Muscle layer of colon (tissue), 2 donors: ENCODE measurements around the gene PRKAG2.
A peak's percentile ranks its signal among the peaks of the same experiment; 100 is the strongest.

Experiments
- H3K27ac ChIP-seq: one replicate; pipeline ENCODE4 v1.7.0; 2013; ENCODE audit warnings: low read depth, mild to moderate bottlenecking, low read length, moderate library complexity
- H3K27me3 ChIP-seq, 2 donors: one replicate each; pipeline ENCODE4 v1.7.0; 2013; ENCODE audit warnings: low read length in 2 of 2, mild to moderate bottlenecking in 2 of 2; ENCODE audit not compliant: insufficient read depth in 2 of 2, control insufficient read depth in 1 of 2
- H3K36me3 ChIP-seq: one replicate; pipeline ENCODE4 v1.7.0; 2013; ENCODE audit warnings: mild to moderate bottlenecking, low read length; ENCODE audit not compliant: insufficient read depth
- H3K4me1 ChIP-seq: one replicate; pipeline ENCODE4 v1.7.0; 2013; ENCODE audit warnings: mild to moderate bottlenecking, low read length; ENCODE audit not compliant: insufficient read depth
- H3K4me3 ChIP-seq, 2 donors: one replicate each; pipeline ENCODE4 v1.7.0; 2013; ENCODE audit warnings: low read length in 2 of 2, low read depth in 1 of 2, mild to moderate bottlenecking in 1 of 2, moderate library complexity in 1 of 2
- H3K9ac ChIP-seq: one replicate; pipeline ENCODE4 v1.7.0; 2013; ENCODE audit warnings: low read length
- H3K9me3 ChIP-seq: one replicate; pipeline ENCODE4 v1.7.0; 2013; ENCODE audit warnings: mild to moderate bottlenecking, low read length
- donor health status: abdominal sarcoma.
- donor health status: Adenocarcinoma of cecum.

The PRKAG2 gene

GRCh38 chr7:151852486-151853396 is 24.2 kb downstream of the PRKAG2 start:
- no peaks in the 10 kb centered on the region for H3K4me1 ChIP-seq
- no peak overlapping the region for H3K4me3 ChIP-seq
- H3K9ac ChIP-seq, result no peak overlapping the region
- H3K27me3 ChIP-seq, result no peaks in the 10 kb centered on the region
- H3K27ac ChIP-seq, result no peak overlapping the region
- no peaks in the 10 kb centered on the region for H3K36me3 ChIP-seq
- no peaks in the 10 kb centered on the region for H3K9me3 ChIP-seq

GRCh38 chr7:151851782-151852181 is 25.1 kb downstream of the PRKAG2 start:
- H3K9me3 ChIP-seq, result no peaks in the 10 kb centered on the region
- H3K4me1 ChIP-seq, result no peaks in the 10 kb centered on the region
- peak overlapping the region in 1 of 2 donors; percentile 24 for H3K4me3 ChIP-seq
- H3K9ac ChIP-seq, result no peak overlapping the region
- no peaks in the 10 kb centered on the region for H3K27me3 ChIP-seq
- H3K27ac ChIP-seq, result no peak overlapping the region
- H3K36me3 ChIP-seq, result no peaks in the 10 kb centered on the region

GRCh38 chr7:151851145-151851751 is 25.7 kb downstream of the PRKAG2 start:
- Histone ChIP-seq H3K4me1 (no peaks in the 10 kb centered on the region), H3K9ac (no peak overlapping the region), H3K27me3 (no peaks in the 10 kb centered on the region), H3K4me3 (peak overlapping the region in 1 of 2 donors; percentile 24), H3K27ac (no peak overlapping the region), H3K9me3 (no peaks in the 10 kb centered on the region), H3K36me3 (no peaks in the 10 kb centered on the region)

- Histone ChIP-seq H3K27ac (no peak overlapping the region), H3K4me1 (no peaks in the 10 kb centered on the region), H3K9me3 (no peaks in the 10 kb centered on the region), H3K4me3 (no peak overlapping the region), H3K27me3 (no peaks in the 10 kb centered on the region), H3K36me3 (no peaks in the 10 kb centered on the region), H3K9ac (no peak overlapping the region)
Observed at GRCh38 chr7:151850491-151851124, 26.3 kb downstream of the PRKAG2 start.

- Histone ChIP-seq H3K9me3 (no peaks in the 10 kb centered on the region), H3K9ac (no peak overlapping the region), H3K4me1 (no peaks in the 10 kb centered on the region), H3K36me3 (no peaks in the 10 kb centered on the region), H3K4me3 (no peak overlapping the region), H3K27ac (no peak overlapping the region), H3K27me3 (no peaks in the 10 kb centered on the region)
Observed at GRCh38 chr7:151849879-151850260, 27.0 kb downstream of the PRKAG2 start.

- no peak overlapping the region for H3K27ac ChIP-seq
- no peaks in the 10 kb centered on the region for H3K27me3 ChIP-seq
- no peak overlapping the region for H3K9ac ChIP-seq
- no peaks in the 10 kb centered on the region for H3K4me1 ChIP-seq
- H3K4me3 ChIP-seq, result no peak overlapping the region
- H3K9me3 ChIP-seq, result no peaks in the 10 kb centered on the region
- no peaks in the 10 kb centered on the region for H3K36me3 ChIP-seq
Observed at GRCh38 chr7:151849008-151849878, 27.7 kb downstream of the PRKAG2 start.

- H3K27me3 ChIP-seq, result no peaks in the 10 kb centered on the region
- no peak overlapping the region for H3K9ac ChIP-seq
- no peaks in the 10 kb centered on the region for H3K4me1 ChIP-seq
- H3K27ac ChIP-seq, result no peak overlapping the region
- H3K36me3 ChIP-seq, result no peaks in the 10 kb centered on the region
- H3K9me3 ChIP-seq, result no peaks in the 10 kb centered on the region
- no peak overlapping the region for H3K4me3 ChIP-seq
Observed at GRCh38 chr7:151847681-151848081, 29.2 kb downstream of the PRKAG2 start.

- no peak overlapping the region for H3K27ac ChIP-seq
Observed at GRCh38 chr7:151847136-151847535, 29.8 kb downstream of the PRKAG2 start.

GRCh38 chr7:151845412-151846205 is 31.3 kb downstream of the PRKAG2 start:
- Histone ChIP-seq H3K36me3 (no peaks in the 10 kb centered on the region), H3K4me1 (no peaks in the 10 kb centered on the region), H3K27me3 (no peaks in the 10 kb centered on the region), H3K9ac (no peak overlapping the region), H3K9me3 (no peaks in the 10 kb centered on the region), H3K27ac (no peak overlapping the region), H3K4me3 (no peak overlapping the region)

More at GRCh38 chr7:151847136-151847535, 29.8 kb downstream of the PRKAG2 start:
- H3K4me1 ChIP-seq, result no peaks in the 10 kb centered on the region
- no peaks in the 10 kb centered on the region for H3K27me3 ChIP-seq
- H3K9ac ChIP-seq, result no peak overlapping the region
- H3K4me3 ChIP-seq, result no peak overlapping the region
- no peaks in the 10 kb centered on the region for H3K36me3 ChIP-seq
- no peaks in the 10 kb centered on the region for H3K9me3 ChIP-seq

GRCh38 chr7:151844825-151845200 is 32.1 kb downstream of the PRKAG2 start:
- Histone ChIP-seq H3K4me1 (no peaks in the 10 kb centered on the region), H3K9me3 (no peaks in the 10 kb centered on the region), H3K27me3 (no peaks in the 10 kb centered on the region), H3K9ac (no peak overlapping the region), H3K27ac (no peak overlapping the region), H3K36me3 (no peaks in the 10 kb centered on the region), H3K4me3 (no peak overlapping the region)
